Aorta (tissue), 5 donors: Measurements from ENCODE around the gene KCNN2. TPM values are rescaled to one million over a fixed set of nuclear protein-coding genes. Genes with fewer than 3 reads are reported as not detected.
"Not testable (repeated sequence)": the region's sequence is repeated elsewhere in the genome, so short reads cannot be mapped to it uniquely, and the experiment has no call there.

Experiments
- ATAC-seq: fragments of 200-7000 bp; cut with Tn5 transposase; one replicate; pipeline ENCODE4 v1.9.1; 2022; ENCODE audit warnings: moderate library complexity; ENCODE audit not compliant: low FRiP score
- DNase-seq, 2 donors: peaks; one replicate each; pipeline ENCODE4 v3.0.0-alpha.2; 2020
- H3K27ac ChIP-seq, 2 donors: one replicate each; pipeline ENCODE4 v1.5.1; 2013; ENCODE audit warnings: low read length in 2 of 2, mild to moderate bottlenecking in 2 of 2, moderate library complexity in 2 of 2, control low read depth in 1 of 2, inconsistent platforms in 1 of 2, low read depth in 1 of 2
- H3K27me3 ChIP-seq, 2 donors: one replicate each; pipeline ENCODE4 v1.6.1; 2013; ENCODE audit warnings: control low read depth in 1 of 2, low read length in 1 of 2, mild to moderate bottlenecking in 1 of 2, moderate library complexity in 1 of 2; ENCODE audit not compliant: insufficient read depth in 2 of 2, control insufficient read depth in 1 of 2
- H3K36me3 ChIP-seq, 2 donors: one replicate each; pipeline ENCODE4 v1.6.1; 2013; ENCODE audit warnings: control low read depth in 1 of 2, low read length in 1 of 2, mild to moderate bottlenecking in 1 of 2; ENCODE audit not compliant: insufficient read depth in 2 of 2, control insufficient read depth in 1 of 2
- H3K4me1 ChIP-seq, 2 donors: one replicate each; pipeline ENCODE4 v1.6.1; 2013; ENCODE audit warnings: low read length in 2 of 2, control low read depth in 1 of 2, mild to moderate bottlenecking in 1 of 2, moderate library complexity in 1 of 2; ENCODE audit not compliant: insufficient read depth in 2 of 2, control insufficient read depth in 1 of 2
- H3K4me3 ChIP-seq, 2 donors: one replicate each; pipeline ENCODE4 v1.5.1; 2013; ENCODE audit warnings: low read length in 2 of 2, control low read depth in 1 of 2, mild to moderate bottlenecking in 1 of 2
- H3K9me3 ChIP-seq: one replicate; pipeline ENCODE4 v1.6.1; 2013; ENCODE audit warnings: mild to moderate bottlenecking, low read length; ENCODE audit not compliant: control insufficient read depth
- WGBS, 2 donors: extraction: QIAGEN DNeasy Blood & Tissue Kit; methylation state at CpG; one replicate each; pipeline ENCODE4 v1.1.7; 2013; 5-methylcytosine and 5-hydroxymethylcytosine counted together
- intact Hi-C, 2 donors: fragments of 100-400 bp; cut with DNase I; formaldehyde crosslinking; loops; one replicate each; pipeline versions ENCODE4 v1.14.2 to v1.15.0; 2022
- polyA plus RNA-seq, 2 donors: library from polyadenylated mRNA; stranded (reverse); fragments of 200-250 nt; gene quantifications; one replicate each; pipeline ENCODE4 v1.2.3, GENCODE V29; 2013
- total RNA-seq, 2 donors: library from RNA; stranded (reverse); fragmentation: NEBNext Ultra II Directional; extraction: Animal tissue kit (Norgen Biotek cat#: 25700); gene quantifications; one replicate each; pipeline ENCODE4 v1.2.1, GENCODE V29; 2021
- donor health status: healthy with polysubstance abuse.
- donor health status: Bipolar disorder and iron deficiency.
- donor health status: DM: no; HTN: no; CAD: no.
- donor health status: DM: no; HTN: no; CAD: no.
- donor health status: DM: yes; HTN: yes; CAD: no.

KCNN2 gene
- total and polyA plus RNA-seq, 4 donors: 0.32 to 0.57 TPM; not detected in 2

GRCh38 chr5:114427204-114427603 is 65.3 kb downstream of the KCNN2 start:
- H3K4me1 ChIP-seq: no peaks in the 10 kb centered on the region
- intact Hi-C loops: no loop called here
- H3K4me3 ChIP-seq: no peak overlapping the region
- no peaks in the 10 kb centered on the region for H3K27me3 ChIP-seq
- ATAC-seq: no peak
- H3K27ac ChIP-seq: no peak overlapping the region
- no peak for DNase-seq
- no peaks in the 10 kb centered on the region for H3K36me3 ChIP-seq
- H3K9me3 ChIP-seq: no peaks in the 10 kb centered on the region
- 91 to 96% methylated on average over 1 of the region's 1 CpG for WGBS, 2 donors

GRCh38 chr5:114430532-114430931 is 68.7 kb downstream of the KCNN2 start:
- H3K27ac ChIP-seq: no peak overlapping the region
- no peaks in the 10 kb centered on the region for H3K36me3 ChIP-seq
- H3K4me3 ChIP-seq: no peak overlapping the region
- intact Hi-C loops: no loop called here
- ATAC-seq: no peak
- no peaks in the 10 kb centered on the region for H3K9me3 ChIP-seq
- no peaks in the 10 kb centered on the region for H3K27me3 ChIP-seq
- H3K4me1 ChIP-seq: no peaks in the 10 kb centered on the region
- DNase-seq: no peak

GRCh38 chr5:114432684-114433083 is 70.8 kb downstream of the KCNN2 start:
- H3K36me3 ChIP-seq, H3K4me3 ChIP-seq, H3K9me3 ChIP-seq, H3K27ac ChIP-seq, intact Hi-C loops, ATAC-seq, H3K4me1 ChIP-seq, H3K27me3 ChIP-seq: not testable (repeated sequence)
- 96 to 97% methylated on average over 24 to 30 of the region's 30 CpGs for WGBS, 2 donors
- peak in 1 of 2 donors; percentile 59 for DNase-seq

GRCh38 chr5:114434396-114435219 is 72.7 kb downstream of the KCNN2 start:
- 48 to 51% methylated on average over 5 of the region's 5 CpGs for WGBS, 2 donors
- no peaks in the 10 kb centered on the region for H3K36me3 ChIP-seq
- H3K27ac ChIP-seq: no peak overlapping the region
- intact Hi-C loops: no loop called here
- H3K4me3 ChIP-seq: no peak overlapping the region
- no peaks in the 10 kb centered on the region for H3K9me3 ChIP-seq
- ATAC-seq: no peak
- peaks cover 0 to 2% of the 10 kb centered on the region in 2 donors for H3K27me3 ChIP-seq
- H3K4me1 ChIP-seq: no peaks in the 10 kb centered on the region
- DNase-seq: no peak

- no peak for DNase-seq
- H3K27me3 ChIP-seq: peaks cover 0 to 2% of the 10 kb centered on the region in 2 donors
- intact Hi-C loops: no loop called here
- H3K27ac ChIP-seq: no peak overlapping the region
- no peak for ATAC-seq
- no peaks in the 10 kb centered on the region for H3K9me3 ChIP-seq
- H3K4me3 ChIP-seq: no peak overlapping the region
- no peaks in the 10 kb centered on the region for H3K4me1 ChIP-seq
- H3K36me3 ChIP-seq: no peaks in the 10 kb centered on the region
- 66 to 71% methylated on average over 1 of the region's 1 CpG for WGBS, 2 donors
Observed at GRCh38 chr5:114435220-114435481, 73.3 kb downstream of the KCNN2 start.

- 68 to 72% methylated on average over 1 of the region's 1 CpG for WGBS, 2 donors
Observed at GRCh38 chr5:114435885-114436299, 74.0 kb downstream of the KCNN2 start.

GRCh38 chr5:114437936-114438335 is 76.1 kb downstream of the KCNN2 start:
- WGBS, 2 donors: 49 to 52% methylated on average over 2 of the region's 2 CpGs

More at GRCh38 chr5:114435885-114436299, 74.0 kb downstream of the KCNN2 start:
- Histone ChIP-seq H3K4me1 (no peaks in the 10 kb centered on the region), H3K4me3 (no peak overlapping the region), H3K9me3 (no peaks in the 10 kb centered on the region), H3K27me3 (peaks cover 0 to 2% of the 10 kb centered on the region in 2 donors), H3K36me3 (no peaks in the 10 kb centered on the region), H3K27ac (no peak overlapping the region)
- intact Hi-C loops: no loop called here
- ATAC-seq (no peak), DNase-seq (no peak)

GRCh38 chr5:114438471-114438870 is 76.6 kb downstream of the KCNN2 start:
- Histone ChIP-seq H3K4me1 (no peaks in the 10 kb centered on the region), H3K27ac (no peak overlapping the region), H3K36me3 (no peaks in the 10 kb centered on the region), H3K9me3 (no peaks in the 10 kb centered on the region), H3K4me3 (no peak overlapping the region), H3K27me3 (peaks cover 0 to 2% of the 10 kb centered on the region in 2 donors)
- no peak for ATAC-seq
- intact Hi-C loops: no loop called here
- no peak for DNase-seq
- WGBS, 2 donors: 79 to 82% methylated on average over 4 of the region's 4 CpGs

More at GRCh38 chr5:114437936-114438335, 76.1 kb downstream of the KCNN2 start:
- no peak for ATAC-seq
- Histone ChIP-seq H3K36me3 (no peaks in the 10 kb centered on the region), H3K4me3 (no peak overlapping the region), H3K4me1 (no peaks in the 10 kb centered on the region), H3K9me3 (no peaks in the 10 kb centered on the region), H3K27me3 (peaks cover 0 to 2% of the 10 kb centered on the region in 2 donors), H3K27ac (no peak overlapping the region)
- no peak for DNase-seq
- intact Hi-C loops: no loop called here

GRCh38 chr5:114447084-114447773 is 85.4 kb downstream of the KCNN2 start:
- intact Hi-C loops: loop anchor here in 1 of 2 donors (5.0 kb wide), 1 partner anchor 835 kb away; no protein-coding TSS in a partner anchor
- Histone ChIP-seq H3K4me3 (no peak overlapping the region), H3K27ac (no peak overlapping the region), H3K4me1 (no peaks in the 10 kb centered on the region), H3K27me3 (no peaks in the 10 kb centered on the region), H3K9me3 (no peaks in the 10 kb centered on the region), H3K36me3 (no peaks in the 10 kb centered on the region)
- ATAC-seq (no peak), DNase-seq (no peak)
- WGBS, 2 donors: 63 to 70% methylated on average over 1 of the region's 1 CpG
